ENCODE data around the gene TMPRSS9.

The TMPRSS9 gene

DNA sequence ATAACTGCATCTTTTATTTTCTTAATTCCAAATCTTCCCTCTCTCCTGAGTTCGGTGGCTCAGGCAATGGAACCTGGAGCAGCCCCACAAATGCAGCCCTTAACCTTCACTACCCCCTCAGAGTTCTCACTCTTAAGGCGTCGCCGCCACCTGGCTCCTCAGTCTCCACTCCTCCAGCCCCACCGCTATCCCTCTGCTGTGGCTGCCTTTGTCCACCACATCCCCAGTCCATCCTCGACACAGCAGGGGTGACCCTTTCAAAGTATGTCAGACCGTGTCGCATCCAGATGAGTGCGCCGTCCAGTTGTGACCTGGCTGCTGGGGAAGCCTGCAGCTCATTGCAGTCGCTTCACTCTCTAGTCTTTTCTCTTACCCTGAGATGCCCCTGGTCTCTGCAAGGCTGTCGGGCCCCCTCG is 30.6 kb upstream of the TMPRSS9 start:
- DNase-seq (ENCODE audit: low read depth) = no peak

DNA sequence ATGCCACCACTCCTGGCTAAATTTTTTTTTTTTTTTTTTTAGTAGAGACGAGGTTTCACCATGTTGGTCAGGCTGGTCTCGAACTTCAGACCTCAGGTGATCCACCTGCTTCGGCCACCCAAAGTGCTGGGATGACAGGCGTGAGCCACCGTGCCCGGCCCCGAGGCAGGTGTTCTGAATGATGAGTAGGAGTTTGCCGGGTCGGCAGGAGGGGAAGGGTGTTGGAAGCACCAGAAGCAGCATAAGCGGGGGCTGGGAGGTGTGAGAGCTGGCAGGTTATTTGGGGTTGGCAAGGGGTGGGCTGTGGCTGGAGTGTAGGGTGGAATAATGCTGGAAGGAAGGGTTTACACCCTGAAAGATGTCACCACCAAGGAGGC is 29.8 kb upstream of the TMPRSS9 start:
- DNase-seq (ENCODE audit: low read depth) = no peak

DNA sequence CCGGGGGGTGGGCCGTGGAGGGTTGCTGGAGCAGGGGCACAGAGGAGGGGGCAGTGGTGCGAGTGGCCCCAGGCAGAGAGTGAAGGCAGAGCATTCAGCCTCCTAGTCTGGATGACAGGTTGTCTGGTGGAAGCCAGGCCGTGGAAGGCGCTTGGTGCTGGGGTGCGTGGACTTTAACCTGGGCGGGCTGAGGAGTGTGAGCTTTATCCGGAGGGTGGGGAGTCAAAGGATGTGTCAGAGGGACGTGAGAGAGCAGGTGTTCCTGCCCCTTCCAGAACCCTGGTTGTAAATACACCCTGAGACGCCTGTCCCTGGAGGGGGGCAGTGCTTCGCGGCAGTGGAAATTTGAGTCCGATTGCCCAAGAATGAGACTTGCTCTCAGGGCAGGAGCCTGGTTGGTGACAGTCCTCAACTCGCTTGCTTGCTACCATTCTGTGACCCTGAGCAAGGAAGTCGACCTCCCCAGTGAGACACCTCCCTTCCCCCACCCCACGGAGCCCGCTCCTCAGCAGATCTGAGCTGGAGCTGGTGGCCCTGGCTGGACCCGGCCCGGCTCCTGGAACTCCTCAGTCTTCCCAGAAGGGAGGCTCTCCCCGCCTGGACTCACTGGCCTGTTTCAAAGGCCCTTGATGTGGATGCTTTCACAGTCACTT is 29.3 kb upstream of the TMPRSS9 start:
- no peak for DNase-seq (ENCODE audit: low read depth)

DNA sequence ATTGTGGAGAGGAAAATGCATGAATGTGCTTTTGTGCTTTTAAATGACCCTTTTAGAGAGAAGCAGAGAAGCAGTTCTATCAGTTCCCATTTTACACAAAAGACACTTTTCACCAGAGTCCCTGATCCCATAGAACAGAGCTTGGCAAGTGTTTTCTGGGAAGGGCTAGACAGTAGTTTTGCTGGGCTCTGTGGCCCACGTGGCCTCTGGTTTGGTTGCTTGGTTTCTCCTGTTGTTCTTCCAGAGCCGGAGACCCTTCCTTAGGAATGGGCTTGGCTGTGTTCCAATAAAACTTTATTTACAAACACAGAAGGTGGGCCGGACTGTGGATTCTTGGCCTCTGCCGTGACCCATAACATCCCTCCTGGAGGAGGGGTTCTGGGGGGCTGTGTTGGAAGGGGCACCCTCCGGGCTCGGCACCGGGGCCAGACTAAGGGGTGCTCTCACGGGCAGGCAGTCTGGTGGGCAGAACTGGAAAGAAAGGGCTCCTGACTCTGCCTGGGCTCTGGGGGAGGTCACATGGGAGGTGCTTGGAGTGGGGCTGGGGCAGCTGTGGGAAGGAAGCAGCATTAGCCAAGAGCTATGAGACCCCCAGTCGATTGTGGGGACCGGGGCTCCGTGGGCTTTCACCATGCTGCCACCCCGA is 28.3 kb upstream of the TMPRSS9 start:
- DNase-seq (ENCODE audit: low read depth) = no peak

DNA sequence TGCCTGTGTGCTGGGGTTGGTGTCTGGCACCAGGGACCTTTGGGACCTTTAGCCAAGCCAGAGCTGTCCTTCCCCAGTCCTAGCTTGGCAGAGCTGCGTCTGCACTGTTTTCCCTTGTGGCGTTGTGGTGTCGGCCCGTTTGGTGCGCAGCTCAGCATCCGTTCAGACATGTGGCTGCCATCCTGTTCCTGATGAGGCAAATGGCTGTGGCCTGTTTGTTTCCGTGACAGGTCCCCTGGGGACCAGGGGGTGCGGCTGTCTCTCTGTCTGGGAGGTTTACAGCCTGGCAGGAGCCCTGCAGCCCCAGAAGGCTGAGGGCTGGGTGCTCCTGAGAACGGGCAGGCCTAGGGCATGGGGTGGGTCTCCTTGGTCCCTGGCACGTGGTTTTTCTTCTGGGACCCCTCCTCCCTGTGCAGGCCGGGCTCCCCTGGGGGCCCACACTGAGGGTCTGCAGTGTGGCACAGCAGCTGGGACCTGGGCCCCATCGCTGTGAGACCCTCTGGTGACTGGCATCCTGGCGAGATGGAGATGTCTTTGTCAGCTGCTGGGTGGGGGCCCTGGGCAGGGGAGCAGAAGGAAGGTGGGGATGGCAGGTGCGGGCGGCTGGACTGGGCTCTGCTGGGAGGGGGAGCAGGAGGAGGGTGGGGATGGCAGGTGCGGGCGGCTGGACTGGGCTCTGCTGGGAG is 27.6 kb upstream of the TMPRSS9 start:
- DNase-seq (ENCODE audit: low read depth) = no peak

DNA sequence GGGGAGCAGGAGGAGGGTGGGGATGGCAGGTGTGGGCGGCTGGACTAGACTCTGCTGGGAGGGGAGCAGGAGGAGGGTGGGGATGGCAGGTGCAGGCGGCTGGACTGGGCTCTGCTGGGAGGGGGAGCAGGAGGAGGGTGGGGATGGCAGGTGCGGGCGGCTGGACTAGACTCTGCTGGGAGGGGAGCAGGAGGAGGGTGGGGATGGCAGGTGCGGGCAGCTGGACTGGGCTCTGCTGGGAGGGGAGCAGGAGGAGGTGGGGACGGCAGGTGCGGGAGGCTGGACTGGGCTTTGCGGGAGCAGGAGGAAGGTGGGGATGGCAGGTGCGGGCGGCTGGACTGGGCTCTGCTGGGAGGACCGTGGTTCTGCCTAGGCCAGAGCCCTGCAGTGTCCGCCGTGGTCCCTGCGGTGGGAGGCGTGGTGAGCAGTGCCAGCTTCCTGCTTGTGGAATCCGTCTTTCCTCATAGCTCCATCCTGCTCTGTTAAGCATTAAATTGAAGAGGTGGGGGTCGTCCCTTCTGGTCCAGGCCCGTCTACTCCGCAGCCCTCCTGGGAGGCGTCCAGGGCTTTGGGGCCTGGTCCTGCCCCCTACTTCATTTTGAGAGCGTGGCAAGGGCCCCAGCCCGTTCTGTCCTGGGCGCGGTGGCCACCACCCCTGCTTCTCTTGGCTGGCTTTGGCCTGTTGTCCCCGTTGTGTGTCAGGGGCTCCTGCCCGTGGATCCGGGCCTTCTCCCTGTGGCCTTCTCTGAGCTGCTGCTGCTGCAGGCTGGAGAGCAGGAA is 26.8 kb upstream of the TMPRSS9 start:
- no peak for DNase-seq (ENCODE audit: low read depth)

DNA sequence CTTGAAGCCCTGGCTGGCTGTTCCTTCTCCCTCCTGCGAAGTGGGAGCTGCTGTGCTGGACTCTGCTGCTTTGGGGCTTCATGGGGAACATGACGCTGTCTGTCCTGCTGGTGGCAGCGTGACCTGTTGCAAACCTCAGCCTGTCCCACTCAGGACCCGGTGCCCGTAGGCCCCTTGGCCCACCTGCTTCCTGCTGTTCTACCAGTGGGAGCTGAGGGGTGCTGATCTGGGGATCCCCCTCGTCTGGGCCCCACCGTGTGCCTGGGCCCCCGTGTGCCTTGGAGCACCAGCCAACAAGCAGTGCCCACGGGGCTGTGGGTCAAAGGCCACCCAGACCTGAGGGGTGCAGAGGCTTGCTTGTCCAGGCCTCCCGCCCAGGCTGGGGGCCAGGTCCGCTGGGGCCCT is 26.3 kb upstream of the TMPRSS9 start:
- DNase-seq (ENCODE audit: low read depth) = no peak

DNA sequence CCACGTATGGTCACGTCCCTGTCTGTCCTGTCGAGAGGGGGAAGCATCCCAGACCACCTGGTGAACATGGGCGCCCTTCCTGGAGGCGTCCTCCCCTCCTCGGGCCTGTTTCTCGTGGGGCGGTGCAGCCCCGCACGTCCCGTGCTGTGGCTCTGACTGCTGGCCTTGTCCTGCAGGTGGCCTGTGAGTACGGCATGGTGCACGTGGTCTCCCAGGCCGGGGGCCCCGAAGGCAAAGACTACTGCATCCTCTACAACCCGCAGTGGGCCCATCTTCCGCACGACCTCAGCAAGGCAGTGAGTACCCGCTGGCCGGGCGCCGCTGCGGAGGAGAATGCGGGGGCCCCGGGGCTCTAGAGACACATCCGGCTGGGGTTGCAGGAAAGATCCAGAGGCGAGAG is 25.6 kb upstream of the TMPRSS9 start:
- DNase-seq (ENCODE audit: low read depth) = no peak

DNA sequence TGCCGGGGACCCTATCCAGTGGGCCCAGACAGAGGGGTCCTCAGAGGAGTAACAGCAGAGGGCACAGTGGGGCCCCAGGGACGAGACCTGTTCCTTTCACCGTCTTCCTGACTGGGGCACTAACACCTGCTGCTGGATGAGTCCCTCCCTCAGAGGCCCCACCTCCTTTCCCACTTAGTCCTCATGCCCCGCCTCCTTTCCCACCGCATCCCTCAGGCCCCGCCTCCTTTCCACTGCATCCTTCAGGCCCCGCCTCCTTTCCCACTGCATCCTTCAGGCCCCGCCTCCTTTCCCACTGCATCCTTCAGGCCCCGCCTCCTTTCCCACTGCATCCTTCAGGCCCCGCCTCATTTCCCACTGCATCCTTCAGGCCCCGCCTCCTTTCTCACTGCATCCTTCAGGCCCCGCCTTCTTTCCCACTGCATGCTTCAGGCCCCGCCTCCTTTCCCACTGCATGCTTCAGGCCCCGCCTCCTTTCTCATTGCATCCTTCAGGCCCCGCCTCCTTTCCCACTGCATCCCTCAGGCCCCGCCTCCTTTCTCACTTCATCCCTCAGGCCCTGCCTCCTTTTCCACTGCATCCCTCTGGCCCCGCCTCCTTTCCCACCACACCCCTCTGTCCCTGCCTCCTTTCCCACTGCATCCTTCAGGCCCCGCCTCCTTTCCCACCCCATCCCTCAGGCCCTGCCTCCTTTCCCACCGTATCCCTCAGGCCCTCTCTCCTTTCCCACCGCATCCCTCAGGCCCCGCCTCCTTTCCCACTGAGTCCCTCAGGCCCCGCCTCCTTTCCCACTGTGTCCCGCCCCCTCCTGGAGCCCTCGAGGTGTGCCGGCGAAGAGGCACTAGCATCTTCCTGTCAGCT is 24.8 kb upstream of the TMPRSS9 start:
- DNase-seq (ENCODE audit: low read depth) = no peak

DNA sequence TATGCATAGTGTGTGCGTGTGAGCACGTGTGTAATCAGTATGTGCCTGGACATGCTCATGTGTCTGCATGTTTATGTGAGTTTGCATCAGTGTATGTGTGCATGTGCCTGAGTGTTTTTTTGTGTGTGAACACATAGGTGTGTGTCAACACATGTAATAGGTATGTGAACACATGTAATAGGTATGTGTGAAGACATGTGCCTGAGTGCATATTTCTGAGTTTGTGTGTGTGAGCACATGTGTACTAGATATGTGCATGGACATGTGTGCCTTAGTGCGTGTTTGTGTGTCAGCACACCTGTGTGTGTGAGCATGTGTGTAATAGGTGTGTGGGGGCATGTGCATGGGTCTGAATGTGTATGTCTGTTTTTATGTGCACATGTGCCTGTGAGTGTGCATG is 24.2 kb upstream of the TMPRSS9 start:
- no peak for DNase-seq (ENCODE audit: low read depth)

DNA sequence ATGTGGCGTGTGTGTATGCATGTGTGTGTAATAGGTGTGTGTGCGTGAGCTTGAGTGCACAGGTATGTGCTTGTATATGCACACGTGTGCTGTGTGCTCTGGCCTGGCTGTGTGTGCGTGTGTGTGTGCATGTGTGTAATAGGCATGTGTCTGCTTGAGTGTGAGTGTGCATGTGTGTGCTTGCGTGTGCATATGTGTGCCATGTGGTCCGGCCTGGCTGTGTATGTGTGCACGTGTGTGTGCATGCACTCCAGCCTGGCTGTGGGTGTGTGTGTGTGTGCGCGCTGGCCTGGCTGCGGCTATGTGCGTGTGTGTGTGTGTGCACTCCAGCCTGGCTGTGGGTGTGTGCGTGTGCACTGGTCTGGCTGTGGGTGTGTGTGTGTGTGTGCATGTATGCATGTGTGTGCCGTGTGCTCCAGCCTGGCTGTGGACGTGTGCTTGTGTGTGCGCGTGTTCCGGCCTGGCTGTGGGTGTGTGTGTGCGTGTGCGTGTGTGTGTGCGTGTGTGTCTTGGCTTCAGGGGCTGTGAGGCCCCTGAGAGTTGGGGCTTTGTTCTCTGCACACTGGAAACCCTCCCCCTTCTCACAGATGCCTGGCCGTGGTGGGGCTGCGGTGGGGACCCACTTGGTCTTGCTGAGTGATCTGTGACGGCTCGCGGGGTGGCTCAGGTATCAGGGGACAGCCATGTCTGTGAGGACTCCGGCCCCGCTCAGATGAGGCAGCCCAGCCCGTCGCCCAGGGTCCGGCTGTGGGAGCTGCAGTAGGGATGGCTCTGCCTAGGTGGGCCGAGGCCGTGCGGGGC is 23.3 kb upstream of the TMPRSS9 start:
- DNase-seq (ENCODE audit: low read depth) = no peak

DNA sequence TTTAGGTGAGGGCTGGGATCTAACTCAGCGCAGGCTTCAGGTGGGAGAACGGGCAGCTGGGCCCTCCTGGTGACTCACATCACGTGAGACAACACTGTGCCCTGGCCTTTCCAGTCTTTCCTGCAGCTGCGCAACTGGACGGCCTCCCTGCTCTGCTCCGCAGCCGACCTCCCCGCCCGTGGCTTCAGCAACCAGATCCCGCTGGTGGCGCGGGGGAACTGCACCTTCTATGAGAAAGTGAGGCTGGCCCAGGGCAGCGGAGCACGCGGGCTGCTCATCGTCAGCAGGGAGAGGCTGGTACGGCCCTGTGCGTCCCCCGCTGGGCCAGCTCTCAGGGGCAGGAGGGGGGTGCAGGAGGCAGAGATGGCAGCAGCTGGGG is 22.7 kb upstream of the TMPRSS9 start:
- no peak for DNase-seq (ENCODE audit: low read depth)

DNA sequence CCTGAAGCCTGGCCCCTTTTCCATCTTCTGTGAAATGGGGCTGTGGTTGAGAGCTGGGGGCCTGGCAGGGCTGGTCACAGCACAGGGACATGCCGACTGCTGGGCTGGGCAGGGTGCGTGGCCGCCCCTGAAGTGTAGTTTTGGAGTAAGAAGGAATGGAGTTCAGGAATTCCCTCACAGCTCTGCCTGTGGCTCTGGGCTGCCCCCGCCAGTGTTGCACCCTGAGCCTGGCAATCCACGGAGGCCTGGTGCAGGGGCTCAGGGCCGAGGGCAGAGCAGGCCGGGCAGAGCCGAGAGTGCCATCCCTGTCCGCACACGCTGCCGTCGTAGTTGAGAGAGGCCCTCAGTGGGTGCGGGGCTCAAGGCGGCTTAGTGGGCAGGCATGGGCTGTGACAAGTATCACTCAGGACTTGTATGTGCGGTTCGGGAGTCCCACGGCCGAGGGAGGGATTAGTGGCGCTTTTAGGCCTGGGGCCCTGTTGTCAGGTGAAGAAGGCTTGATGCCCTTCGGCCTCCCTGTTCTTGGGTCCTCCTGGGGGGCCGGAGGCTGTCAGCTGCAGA is 21.9 kb upstream of the TMPRSS9 start:
- no peak for DNase-seq (ENCODE audit: low read depth)

DNA sequence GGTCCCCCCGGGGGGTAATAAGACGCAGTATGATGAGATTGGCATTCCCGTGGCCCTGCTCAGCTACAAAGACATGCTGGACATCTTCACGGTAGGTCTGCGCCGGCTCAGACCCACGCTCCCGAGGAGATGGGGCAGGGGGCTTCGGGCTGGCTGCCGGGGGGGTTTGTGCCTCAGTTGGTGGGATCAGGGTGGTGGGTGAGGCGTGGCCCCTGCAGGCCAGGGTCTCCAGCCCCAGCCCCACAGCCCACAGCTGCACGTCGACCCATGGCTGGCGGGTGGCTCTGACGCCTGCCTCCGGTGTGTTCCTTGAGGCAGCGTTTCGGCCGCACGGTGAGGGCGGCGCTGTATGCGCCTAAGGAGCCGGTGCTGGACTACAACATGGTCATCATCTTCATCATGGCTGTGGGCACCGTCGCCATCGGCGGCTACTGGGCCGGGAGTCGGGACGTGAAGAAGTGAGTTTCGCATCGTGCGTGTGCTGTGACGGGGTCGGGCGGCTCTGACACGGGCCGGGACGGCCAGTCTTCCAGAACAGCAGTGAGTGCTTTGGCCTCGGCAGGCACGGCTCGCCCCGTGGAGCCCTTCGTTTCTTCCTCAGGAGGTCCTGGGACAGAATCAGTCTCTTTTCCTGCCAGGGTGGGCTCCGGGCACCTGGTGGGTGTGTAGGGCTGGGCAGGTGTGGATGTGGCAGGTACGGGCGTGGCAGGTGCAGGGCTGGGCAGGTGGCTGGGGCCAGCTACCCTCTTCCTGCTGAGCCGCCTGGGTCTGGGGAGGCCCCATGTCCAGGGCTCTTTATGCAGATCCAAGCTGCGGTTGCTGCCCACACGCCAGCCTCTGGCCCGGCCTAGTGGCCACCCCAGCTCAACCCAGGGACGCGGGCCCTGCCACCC is 21.1 kb upstream of the TMPRSS9 start:
- no peak for DNase-seq (ENCODE audit: low read depth)

DNA sequence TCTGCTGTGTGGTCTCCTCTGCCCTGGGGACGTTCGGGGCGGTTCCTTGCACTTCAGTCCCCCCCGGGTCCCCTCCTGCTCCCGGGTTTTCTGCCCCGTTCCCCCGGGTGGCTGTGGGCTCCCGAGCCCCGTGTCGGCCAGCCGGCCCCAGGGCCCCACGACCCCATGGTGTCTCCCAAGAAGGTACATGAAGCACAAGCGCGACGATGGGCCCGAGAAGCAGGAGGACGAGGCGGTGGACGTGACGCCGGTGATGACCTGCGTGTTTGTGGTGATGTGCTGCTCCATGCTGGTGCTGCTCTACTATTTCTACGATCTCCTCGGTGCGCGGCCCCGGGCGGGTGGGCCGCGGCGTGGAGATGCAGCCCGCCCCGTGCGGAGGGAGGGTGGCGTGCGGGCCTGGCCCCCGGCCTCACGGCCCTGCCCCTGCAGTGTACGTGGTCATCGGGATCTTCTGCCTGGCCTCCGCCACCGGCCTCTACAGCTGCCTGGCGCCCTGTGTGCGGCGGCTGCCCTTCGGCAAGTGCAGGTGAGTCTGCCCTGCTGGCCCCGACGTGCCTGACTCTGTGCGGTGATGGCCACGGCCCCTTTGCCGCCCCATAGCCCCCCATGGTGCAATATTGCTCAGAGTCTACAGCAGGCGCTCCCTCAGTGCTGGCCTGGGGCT is 20.3 kb upstream of the TMPRSS9 start:
- DNase-seq (ENCODE audit: low read depth) = no peak

DNA sequence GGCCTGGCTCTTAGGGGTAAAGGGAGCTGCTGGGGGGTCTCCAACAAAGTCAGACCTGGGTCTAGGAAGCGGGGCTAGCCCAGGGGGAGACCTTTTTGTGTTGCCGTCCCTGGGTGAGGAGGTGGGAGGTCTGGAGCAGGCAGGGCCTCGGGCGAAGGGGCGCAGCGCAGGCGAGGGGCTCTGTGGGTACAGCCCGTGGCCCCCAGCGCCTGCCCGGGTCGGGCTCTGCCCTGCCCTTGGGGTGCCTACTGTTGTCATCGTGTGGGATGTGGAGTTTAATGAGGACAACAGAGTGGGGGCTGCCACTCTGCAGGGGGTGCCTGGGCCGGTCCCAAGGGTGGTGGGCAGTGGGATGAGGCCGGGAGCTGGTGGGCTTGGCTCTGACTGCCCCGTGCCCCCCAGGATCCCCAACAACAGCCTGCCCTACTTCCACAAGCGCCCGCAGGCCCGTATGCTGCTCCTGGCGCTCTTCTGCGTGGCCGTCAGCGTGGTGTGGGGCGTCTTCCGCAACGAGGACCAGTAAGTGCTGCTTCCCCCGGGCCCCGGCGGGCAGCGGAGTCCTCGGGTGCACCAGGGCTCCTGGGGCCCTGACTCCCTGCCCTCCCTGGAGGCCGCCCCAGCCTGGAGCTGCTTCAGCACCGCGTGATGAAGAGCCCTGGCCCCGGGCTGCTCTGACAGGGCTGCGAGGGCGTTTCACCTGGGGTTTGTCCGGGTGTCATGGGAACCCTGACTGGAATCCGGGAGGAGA is 19.4 kb upstream of the TMPRSS9 start:
- DNase-seq (ENCODE audit: low read depth) = no peak

DNA sequence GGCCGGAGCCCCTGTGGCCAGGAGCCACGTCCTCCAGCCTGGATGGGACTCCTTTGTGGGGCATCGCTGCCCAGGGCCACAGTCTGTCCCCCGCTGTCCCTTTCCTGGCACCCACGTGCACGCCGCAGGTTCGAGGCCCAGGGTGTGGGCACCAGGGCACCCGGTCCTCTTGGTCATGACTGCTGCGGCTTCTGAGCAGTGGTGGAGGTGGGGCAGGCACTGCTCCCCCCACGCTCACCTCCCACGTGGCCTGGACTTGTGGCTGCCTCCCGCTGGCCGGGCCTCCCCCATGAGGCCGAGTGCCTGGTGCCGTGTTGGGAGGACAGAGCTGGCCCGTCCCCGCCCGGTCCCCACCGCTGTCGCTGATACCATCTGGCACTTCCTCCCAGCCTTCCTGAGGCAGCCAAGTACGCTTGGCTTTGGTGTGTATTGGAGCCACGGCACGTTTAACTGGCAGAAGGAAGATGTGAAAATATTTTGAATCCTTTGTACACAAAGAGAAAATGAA is 18.8 kb upstream of the TMPRSS9 start:
- no peak for DNase-seq (ENCODE audit: low read depth)

DNA sequence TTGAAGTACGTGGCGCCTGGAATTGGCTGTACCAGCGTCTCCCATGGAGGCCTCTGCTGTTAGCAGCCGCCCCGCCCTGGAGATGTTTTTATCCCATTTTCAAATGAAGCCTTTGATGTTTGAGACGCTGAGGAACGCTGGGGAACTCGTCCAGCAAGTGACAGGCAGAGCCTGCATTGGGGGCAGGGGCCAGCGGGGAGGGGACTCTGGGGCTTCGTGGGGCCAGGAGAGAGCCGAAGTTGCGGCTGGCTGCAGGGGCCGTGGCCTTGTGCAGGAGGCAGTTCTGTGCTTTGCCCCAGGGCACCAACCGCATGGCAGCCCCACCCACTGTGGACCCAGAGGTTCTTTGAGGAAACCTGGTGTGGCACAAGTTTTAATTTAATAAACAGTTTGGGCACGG is 18.1 kb upstream of the TMPRSS9 start:
- no peak for DNase-seq (ENCODE audit: low read depth)
